ENCODE measurements around the gene IGFBP2. TPM values are rescaled to one million over a fixed set of nuclear protein-coding genes. Genes with fewer than 3 reads are reported as not detected.

Gene IGFBP2
- total and polyA plus RNA-seq, 8 donors = 28.2 to 133 (median 111) TPM

- intact Hi-C loops (cut with DNase I) = loop anchor here in 1 of 2 donors (5.0 to 10.0 kb wide), 3 partner anchors 469 to 1019 kb away; no protein-coding TSS in a partner anchor
- DNase-seq (peak in 3 of 4 donors; percentile 73 to 97 (median 94)), ATAC-seq (peak; percentile 10)
- TF ChIP-seq CTCF (IDR thresholded peaks at IDR 0.05) = no peak
- Histone ChIP-seq H3K36me3 (no peaks in the 10 kb centered on the region), H3K4me3 (peak within 1 kb of the TSS; percentile 26 to 34), H3K4me1 (peaks cover 10 to 41% of the 10 kb centered on the region in 2 donors), H3K9me3 (no peaks in the 10 kb centered on the region), H3K27ac (peak within 1 kb of the TSS; percentile 18 to 37), H3K27me3 (peaks cover 14 to 88% of the 10 kb centered on the region in 2 donors)
Measured at GRCh38 chr2:216695401-216695821, 62.2 kb downstream of the IGFBP2 start, which contains the start of gene IGFBP5. Gene IGFBP5, minus strand, starts transcription at chr2:216695549. Its CDS starts 774 bp downstream, at chr2:216694775.

GRCh38 chr2:216696321-216696720, 63.1 kb downstream of the IGFBP2 start:
- Histone ChIP-seq H3K36me3 (no peaks in the 10 kb centered on the region), H3K4me1 (peaks cover 10 to 36% of the 10 kb centered on the region in 2 donors), H3K27me3 (peaks cover 14 to 81% of the 10 kb centered on the region in 2 donors), H3K9me3 (no peaks in the 10 kb centered on the region), H3K4me3 (no peak overlapping the region), H3K27ac (no peak overlapping the region)
- TF ChIP-seq CTCF (IDR thresholded peaks at IDR 0.05) = no peak
- ATAC-seq = no peak
- DNase-seq = no peak
- intact Hi-C loops (cut with DNase I) = loop anchor here in 1 of 2 donors (5.0 to 10.0 kb wide), 3 partner anchors 468 to 1018 kb away; no protein-coding TSS in a partner anchor

- no peak overlapping the region for H3K27ac ChIP-seq
- DNase-seq = peak in 1 of 4 donors; percentile 43
- ATAC-seq = no peak
- no peak overlapping the region for H3K4me3 ChIP-seq
- TF ChIP-seq CTCF (IDR thresholded peaks at IDR 0.05) = peak in 1 of 2 donors; percentile 36
- no peaks in the 10 kb centered on the region for H3K9me3 ChIP-seq
- intact Hi-C loops (cut with DNase I) = loop anchor here in 1 of 2 donors (5.0 to 10.0 kb wide), 3 partner anchors 468 to 1018 kb away; no protein-coding TSS in a partner anchor
- peaks cover 10 to 32% of the 10 kb centered on the region in 2 donors for H3K4me1 ChIP-seq
- no peaks in the 10 kb centered on the region for H3K36me3 ChIP-seq
- peaks cover 14 to 76% of the 10 kb centered on the region in 2 donors for H3K27me3 ChIP-seq
Measured at GRCh38 chr2:216696751-216697560, 63.7 kb downstream of the IGFBP2 start.

DNA sequence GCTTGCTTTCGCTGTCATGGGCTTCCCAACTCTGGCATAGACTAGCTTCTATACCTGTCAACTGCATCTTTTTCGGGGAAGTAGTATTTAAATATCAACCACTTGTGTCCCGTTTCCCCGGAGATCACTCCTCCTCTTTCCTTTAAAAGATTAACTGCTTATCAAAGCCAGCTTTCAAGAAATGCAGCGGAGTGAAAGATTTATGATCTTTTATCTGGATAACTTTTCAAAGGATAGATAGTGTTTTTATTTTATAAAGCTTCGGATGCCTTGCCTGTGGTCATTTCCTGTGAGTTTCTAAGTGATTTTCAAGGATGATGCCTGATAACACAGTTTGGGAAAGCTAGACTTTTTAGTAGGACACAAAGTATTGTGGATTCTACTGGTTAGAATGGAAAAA, 65.1 kb downstream of the IGFBP2 start:
- Histone ChIP-seq H3K4me1 (peaks cover 10 to 21% of the 10 kb centered on the region in 2 donors), H3K9me3 (no peaks in the 10 kb centered on the region), H3K4me3 (no peak overlapping the region), H3K27me3 (peaks cover 14 to 62% of the 10 kb centered on the region in 2 donors), H3K36me3 (no peaks in the 10 kb centered on the region), H3K27ac (no peak overlapping the region)
- intact Hi-C loops (cut with DNase I) = loop anchor here in 1 of 2 donors (5.0 to 10.0 kb wide), 3 partner anchors 467 to 1017 kb away; no protein-coding TSS in a partner anchor
- DNase-seq (no peak), ATAC-seq (no peak)
- TF ChIP-seq CTCF (IDR thresholded peaks at IDR 0.05) = no peak

DNA sequence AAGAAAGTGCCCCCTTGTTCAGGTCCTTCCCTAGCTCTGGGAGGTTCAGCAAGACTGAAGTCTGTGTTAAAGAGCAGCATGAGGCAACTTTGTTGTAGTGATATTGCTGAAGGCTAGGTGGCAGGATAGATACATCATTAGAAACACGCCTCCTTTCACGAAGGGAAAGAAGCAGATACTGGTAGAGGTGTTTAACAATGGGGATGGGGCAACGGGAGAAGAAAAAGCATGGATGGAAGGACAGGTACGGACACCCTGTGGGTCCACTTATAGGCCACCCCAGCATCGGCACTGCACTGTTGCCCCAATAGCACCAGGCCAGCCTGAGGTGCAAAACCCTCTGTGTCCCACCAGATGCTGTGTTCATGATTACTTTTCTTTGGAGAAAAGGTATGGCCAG, 65.7 kb downstream of the IGFBP2 start:
- Histone ChIP-seq H3K4me3 (no peak overlapping the region), H3K27me3 (peaks cover 14 to 56% of the 10 kb centered on the region in 2 donors), H3K4me1 (peaks cover 10 to 15% of the 10 kb centered on the region in 2 donors), H3K27ac (no peak overlapping the region), H3K9me3 (no peaks in the 10 kb centered on the region), H3K36me3 (no peaks in the 10 kb centered on the region)
- intact Hi-C loops (cut with DNase I) = loop anchor here in 1 of 2 donors (5.0 to 10.0 kb wide), 3 partner anchors 466 to 1016 kb away; no protein-coding TSS in a partner anchor
- DNase-seq (peak in 1 of 4 donors; percentile 73), ATAC-seq (peak; percentile 72)
- peak; percentile 36 to 38 for TF ChIP-seq CTCF (IDR thresholded peaks at IDR 0.05)
